NOMO-1 treated with DMSO at 0.1 percent for 48 hours (cell line): ENCODE measurements around the gene TANGO2.

Experiments
- DNase-seq: peaks from one replicate; lab custom pipeline; 2025; ENCODE audit not compliant: unreplicated experiment; lab: John Stamatoyannopoulos, UW

Gene TANGO2

DNA sequence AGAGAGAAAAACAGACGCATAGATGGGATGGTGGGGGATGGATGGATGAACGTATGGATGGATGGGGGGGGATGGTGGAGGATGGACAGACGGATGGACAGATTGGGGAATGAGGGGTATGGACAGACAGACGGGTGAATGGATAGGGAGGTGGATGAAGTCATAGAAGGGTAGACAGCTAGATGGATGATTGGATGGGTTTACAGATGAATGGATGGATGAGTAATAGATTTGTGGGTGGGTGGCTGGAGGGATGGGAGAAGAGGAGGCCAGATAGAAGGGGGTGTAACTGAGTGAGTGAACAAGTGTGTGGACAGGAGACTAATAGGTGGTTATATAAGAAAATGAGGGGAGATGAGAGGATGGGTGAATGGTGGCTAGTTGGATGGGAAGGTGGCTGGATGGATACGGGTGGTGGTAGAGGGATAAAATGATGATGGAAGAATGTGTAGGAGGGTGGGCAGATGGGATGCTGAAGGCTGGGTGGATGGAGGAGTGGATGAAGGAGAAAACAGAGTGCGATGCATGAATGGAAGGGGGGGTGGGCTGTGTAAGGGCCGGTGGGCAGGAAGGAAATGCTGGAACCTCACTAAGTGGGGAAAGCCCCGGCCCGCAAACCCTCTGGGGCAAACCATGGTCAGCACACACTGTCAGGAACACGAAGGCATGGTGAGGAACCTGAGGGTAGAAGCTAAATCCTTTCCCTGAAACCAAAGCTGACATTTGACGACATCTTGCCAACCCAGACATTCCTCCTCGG, 25.9 kb upstream of the TANGO2 start:
- DNase-seq, result no peak

DNA sequence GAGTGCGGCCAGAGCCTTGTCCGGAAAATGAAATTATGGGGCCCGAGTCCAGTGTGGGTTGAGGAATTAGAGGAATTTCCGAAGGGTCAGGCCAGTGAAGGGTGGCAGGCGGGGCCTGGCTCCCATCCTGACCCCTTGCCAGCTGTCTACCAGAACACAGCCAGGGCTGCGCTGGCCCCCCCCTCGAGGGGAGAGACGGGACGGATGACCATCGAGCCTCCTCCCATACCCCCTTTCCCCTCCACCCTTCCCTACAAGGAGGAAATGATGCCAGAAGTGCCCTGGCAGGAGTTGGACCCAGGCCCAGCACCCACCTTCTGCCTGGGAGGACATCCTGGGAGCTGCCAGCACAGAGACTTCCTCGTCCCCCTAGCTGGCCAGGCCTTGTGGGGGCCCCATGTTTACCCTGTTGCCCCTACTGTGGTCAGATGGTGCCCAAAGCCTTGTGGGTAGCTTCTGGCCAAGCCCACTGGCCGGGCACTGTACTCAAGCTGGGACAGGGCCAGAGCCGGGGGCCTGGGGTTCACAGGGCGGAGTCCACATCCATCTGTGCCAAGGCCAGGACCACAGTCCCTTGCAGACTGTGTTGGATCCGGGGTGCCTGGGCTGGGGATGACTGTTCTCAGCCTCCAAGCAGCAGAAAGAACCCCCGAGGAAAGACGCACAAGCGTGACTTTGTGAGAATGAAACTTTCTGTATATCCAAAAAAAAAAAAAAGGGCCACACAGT, 25.1 kb upstream of the TANGO2 start:
- no peak for DNase-seq

DNA sequence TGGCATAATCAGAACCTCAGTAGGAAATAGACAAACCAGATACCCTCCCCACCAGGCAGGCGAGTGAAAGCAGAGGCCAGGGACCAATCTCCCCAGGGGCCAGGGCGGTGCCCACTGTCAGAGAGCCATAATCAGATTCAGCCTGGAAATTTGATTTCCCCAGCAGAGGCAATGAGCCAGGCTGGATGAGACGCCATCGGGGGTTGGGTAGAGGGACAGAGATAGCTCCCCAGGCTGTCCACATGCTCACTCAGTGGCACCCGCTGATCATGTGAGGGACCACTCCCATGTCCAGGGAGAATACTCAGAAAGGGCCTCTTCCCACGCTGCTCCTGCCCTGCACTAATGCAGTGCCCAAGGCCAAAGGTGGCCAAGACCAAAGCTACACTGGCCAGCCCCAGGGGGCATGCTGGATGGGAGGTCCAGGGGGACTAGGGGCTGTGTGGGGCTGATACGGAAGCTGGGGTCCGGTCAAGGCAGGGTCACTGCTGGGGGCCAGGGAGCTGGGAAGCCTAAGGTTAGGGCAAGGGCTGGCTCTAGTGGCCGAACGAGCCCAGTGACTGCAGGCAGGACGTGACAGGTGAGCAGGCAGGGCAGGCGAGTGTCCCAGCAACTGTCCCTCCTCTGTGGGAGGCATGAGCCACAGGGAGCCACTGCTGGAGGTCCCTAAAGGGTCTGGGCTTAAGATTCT, 24.1 kb upstream of the TANGO2 start:
- DNase-seq, result no peak

DNA sequence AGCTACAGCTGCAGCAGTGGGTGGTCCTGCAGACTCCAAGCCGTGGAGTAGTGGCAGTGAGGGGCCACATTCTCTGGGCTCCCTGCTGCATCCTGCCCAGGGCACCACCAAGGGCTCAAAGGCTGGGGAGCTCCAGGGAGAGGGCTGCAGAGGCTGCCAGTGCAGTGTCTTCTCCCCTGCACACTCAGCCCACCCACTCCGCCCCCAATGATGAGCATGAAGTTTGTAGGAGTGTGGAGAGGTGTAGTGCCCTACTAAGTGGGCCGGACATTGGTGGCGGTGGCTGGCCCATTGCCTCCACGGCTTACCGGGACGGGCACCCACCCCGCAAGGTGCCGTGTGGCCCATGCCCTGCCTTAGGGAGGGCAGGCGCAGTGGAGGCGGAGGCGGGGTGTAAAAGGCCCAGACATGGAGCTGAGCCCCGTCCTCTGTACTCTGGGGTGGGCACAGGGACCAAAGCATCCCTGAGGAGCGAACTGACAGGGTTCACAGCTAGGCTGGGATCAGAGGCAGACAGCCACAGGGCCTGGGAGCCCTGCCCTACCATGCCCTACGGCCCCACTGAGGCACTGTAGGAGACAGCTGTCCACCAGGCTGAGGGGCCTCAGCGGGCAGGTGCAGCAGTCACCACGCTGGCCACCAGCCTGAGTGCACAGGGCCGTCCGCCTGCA, 23.2 kb upstream of the TANGO2 start:
- DNase-seq, result no peak

DNA sequence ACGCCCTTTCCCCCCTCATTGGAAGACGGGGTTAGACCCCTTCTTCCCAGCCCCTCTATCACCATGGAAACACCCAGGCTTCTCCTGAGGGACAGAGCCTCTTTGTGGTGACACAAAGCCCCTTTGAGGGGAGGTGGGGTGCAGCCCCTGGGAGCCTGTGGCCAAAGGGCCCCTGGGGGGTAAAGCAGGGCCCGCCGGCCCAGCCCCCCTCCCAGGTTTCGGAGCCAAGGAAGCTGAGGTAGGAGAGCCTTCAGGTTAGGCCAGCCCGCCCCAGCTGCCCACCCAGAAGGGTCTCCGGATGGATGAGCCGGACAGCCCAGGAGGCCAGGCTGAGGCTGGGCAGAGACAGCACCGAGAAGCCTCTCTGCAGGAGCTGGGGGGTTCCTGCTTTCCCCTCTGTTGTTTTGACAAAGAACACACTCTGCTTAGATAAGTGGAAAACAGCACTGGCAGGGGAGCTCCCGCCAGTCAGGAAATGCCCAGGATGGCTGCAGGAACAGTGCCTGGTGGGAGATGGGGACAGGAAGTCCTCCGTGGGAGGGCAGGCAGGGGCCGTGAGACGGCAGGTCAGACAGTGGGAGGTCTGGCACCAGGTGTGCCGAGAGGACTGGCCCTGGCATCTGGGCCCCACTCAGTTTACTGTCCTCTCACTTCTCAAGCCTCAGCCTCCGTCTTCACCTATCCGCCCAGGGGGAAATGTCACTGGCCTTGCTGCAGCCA, 22.5 kb upstream of the TANGO2 start:
- no peak for DNase-seq

DNA sequence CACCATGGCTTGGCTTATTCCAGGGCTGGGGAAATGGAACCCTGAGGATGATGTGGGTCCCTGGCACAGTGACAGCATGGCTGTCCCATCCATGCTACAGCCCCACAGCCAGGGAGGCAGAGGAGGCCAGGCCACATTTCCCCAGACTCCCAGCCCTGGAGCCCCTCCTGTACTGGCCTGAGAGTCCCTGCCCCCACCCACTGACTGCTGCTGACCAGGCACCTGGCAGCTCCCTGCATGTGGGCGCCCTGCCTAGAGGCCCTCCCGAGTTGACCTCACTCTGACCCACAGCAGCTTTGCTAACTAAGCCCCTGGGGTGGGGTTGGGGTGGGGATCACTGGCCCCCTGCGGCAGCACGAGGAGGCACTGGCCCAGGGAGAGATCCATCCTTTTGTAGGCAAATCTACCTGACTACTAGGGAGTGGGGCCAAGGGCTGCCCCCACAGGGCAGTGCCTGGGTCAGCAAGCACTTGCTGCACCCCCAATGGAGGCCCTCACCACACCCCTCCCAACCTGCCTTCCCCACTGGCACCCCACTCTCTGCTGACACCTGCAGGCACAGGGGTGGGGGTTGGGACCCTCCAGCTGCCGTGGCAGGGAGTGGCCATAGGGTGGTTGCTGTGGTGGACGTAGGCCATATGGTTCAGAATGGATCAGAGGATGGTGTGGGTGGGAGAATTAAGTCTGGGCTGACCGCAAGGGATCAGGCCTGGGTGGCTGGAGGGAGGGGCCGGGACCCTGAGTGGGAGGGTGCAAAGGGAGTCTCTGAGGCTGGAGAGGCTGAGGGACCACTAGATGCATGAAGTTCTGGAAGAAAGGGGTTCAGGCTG, 21.7 kb upstream of the TANGO2 start:
- no peak for DNase-seq

DNA sequence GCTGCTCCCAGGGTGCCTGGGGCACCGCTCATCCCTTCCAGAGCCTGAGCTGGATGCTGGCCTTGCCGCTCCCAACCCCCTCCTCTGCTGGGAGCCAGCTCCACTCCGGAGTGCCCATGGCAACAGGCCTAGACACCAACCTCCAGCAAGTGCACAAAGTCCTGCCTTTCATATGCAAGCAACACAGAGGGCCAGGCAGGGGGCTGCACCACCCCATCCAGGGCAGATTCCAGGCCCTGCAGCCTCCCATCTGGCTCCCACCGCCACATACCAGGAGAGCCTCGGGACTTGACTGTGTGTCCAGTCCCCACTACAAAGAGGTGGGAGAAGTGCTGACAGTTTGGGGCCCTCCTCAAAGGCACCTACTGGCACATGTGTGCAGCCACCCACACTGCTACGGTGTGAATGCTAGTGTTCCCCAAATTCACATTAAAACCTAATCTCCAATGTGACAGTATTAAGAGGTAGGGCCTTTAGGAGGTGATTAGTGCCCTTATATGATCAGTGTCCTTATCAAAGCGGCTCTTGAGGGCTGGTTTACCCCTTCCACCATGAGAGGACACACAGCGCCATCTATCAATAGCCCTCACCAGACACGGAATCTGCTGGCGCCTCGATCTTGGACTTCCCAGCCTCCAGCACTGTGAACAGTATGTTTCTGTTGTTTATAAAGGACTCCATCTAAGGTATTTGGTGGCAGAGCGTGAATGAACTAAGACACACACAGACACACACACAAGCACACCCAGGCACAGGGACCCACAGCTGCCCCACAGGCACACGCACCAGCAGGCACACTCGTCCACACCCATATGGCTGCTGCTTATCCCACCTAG, 20.4 kb upstream of the TANGO2 start:
- DNase-seq, result no peak

DNA sequence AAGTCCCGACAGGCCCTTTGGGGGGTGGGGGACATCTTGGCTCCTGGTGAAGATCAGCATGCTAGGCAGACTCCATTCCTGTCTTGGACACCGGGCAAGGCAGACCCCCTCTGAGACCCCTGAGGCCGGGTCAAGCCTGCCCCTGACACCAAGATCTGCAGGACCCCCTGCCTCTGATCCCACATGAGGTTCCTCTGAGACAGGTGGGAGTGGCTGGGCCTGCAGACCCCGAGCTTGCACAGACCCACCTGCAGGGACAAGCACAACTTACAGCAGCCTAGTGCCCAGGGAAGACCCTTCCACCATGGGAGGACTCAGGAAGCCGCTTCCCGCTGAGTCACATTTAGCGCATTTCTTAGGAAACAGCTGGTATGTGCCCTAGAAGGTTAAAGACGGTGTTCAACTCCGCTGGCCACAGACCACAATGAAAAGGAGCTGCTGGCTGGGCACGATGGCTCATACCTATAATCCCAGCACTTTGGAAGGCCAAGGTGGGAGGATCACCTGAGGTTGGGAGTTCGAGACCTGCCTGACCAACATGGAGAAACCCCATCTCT, 19.8 kb upstream of the TANGO2 start:
- no peak for DNase-seq

DNA sequence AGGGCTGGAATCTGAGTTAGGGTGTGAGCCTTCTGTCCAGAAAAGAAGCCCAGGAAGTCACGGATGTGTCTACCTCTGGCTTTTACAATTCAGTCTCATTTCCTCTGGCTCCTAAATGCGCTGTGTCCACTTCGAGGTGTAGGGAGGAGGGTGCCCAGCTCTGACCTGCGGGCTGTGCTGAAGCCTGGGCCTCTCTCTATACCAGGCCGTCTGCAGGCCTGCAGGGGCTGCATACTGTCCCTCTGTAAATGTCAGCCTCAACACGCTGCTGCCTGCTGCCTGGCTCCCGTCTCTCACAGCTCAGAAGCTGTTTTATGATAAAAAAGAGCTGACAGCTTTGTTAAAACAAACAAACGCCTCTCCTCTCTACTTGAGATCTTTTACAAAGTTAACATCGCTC, 18.8 kb upstream of the TANGO2 start:
- no peak for DNase-seq

DNA sequence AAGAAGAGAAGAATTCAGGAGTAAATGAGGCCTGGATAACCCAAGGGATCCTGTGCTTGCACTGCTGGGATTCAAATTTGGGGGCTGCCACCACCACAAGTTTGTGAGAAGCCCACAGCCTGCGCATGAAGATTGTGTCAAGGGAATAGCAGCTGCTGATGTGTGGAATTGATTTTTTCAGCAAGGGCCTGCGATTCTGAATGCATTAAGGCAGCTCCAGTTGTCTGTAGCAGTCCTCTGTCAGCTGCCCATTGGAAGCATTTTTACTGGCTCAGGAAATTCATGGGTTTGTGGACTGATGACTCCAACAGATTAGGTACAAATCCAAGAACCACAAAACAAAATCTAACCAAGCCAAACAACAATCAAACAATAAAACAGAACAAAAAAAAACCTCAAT, 18.3 kb upstream of the TANGO2 start:
- DNase-seq, result no peak

DNA sequence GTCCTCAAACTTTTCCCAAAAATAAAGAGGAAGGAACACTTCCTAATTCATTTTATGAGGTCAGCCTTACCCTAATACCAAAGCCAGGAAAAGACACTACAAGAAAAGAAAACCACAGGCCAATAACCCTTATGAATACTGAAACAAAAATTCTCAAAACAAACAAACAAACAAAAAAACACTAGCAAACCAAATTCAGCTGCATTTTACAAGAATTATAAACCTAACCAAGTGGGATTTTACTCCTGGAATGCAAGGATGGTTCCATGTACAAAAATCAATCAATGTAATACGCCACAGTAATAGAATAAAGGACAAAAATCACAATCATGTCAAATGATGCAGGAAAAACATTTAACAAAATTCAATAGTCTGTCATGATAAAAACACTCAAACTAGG, 17.6 kb upstream of the TANGO2 start:
- no peak for DNase-seq

DNA sequence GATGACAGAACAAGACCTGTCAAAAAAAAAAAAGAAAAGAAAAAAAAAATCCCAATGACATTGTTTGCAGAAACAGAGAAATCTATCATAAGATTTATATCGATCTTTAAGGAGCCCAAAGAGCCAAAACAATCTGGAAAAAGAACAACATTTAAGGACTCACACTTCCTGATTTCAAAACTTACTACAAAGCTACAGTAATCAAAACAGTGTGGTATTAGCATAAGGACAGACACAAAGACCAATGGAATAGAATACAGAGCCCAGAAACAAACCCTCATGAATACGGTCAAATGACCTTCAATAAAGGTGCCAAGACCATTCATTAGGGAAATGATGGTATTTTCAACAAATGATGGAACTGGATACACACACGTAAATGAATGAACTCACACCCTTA, 16.4 kb upstream of the TANGO2 start:
- DNase-seq, result no peak

DNA sequence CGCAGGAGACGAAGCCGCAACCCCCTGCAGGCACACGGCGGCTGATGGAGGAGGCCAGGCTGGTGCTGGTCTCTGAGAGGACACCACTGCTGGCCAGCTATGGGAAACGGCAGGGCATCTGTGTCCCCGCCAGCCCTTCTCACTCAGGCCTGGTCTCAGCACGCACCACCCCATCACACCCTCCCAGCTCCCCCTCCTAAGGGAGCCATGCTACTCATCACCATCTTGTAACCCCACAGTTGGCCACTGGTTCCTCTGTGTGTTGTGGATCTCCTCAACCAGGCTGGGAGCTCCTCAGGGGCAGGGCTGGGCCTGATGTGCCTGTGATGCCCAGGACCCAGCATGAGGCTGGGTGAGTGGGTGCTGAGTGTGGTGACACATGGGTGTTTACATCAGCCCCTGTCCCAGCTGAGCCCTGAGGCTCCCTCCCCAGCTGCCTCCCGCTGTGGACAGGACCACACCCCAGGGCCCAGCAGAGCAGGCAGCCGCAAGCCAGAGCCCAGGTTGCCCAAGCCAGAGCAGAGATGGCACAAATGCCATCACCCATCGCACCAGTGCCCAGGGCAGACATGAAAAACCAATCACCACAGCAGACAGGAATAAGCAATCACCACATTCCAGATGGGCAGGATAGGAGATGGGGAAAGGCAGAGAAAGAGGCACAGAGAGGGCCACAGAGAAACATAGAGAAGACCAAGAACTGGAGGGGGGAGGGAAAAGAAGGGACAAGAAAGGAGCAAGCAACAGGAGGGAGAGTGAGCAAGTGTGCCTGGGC, 12.5 kb upstream of the TANGO2 start:
- no peak for DNase-seq

DNA sequence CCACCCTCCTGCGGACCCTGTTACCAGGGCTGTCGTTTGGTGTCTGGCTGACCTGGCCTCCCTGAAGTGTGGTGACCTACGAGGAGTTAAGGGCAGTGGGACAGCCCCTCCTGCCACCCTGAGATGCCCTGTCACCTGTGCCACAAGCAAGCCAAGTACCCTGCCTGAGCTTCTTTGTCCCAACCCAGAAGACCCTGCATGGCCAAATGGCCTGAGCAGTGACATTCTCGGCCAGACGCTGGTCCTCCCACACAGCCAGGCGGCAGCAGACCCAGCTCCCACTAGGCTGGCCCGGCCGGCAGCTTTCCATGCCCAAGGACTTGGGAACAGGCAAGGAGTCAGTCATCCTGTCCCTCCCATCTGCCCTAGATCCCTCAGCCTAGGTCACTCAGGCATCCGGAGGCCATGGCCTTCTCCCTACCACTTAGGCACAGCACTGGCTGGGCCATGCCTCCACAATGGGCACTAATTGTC, 11.9 kb upstream of the TANGO2 start:
- no peak for DNase-seq

DNA sequence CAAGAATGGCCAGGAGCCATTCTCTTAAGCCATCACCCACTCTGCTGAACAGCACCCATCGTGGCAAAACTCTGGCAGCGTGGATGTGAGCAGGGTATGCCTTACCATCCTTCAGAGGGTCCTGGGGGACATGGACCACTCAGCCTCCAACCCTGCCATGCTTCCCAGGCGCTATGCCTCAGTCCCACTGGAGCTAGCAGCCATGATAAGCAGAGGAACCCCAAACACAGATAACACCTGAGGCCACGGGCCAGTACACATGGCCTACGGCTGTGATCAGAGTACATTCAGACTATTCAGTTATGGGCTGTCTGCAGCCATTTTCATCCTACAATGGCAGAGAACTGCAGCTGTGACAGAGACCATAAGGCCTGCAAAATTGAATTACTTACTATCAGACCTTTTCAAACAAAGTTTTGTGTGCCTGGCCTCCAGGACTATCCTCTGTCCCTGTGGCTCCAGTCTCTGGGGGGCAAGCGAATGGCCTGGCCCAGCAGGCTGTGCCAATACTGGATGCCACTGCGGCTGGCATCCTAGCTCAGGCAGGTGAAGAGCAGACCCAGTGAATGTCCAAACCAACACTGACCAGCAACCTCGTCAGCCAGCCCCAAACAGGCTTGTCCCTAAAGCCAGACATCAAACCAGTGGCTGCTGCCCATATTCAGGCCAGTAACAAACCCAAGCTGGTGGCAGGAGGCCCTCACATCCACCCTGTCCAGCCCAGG, 11.2 kb upstream of the TANGO2 start:
- no peak for DNase-seq

DNA sequence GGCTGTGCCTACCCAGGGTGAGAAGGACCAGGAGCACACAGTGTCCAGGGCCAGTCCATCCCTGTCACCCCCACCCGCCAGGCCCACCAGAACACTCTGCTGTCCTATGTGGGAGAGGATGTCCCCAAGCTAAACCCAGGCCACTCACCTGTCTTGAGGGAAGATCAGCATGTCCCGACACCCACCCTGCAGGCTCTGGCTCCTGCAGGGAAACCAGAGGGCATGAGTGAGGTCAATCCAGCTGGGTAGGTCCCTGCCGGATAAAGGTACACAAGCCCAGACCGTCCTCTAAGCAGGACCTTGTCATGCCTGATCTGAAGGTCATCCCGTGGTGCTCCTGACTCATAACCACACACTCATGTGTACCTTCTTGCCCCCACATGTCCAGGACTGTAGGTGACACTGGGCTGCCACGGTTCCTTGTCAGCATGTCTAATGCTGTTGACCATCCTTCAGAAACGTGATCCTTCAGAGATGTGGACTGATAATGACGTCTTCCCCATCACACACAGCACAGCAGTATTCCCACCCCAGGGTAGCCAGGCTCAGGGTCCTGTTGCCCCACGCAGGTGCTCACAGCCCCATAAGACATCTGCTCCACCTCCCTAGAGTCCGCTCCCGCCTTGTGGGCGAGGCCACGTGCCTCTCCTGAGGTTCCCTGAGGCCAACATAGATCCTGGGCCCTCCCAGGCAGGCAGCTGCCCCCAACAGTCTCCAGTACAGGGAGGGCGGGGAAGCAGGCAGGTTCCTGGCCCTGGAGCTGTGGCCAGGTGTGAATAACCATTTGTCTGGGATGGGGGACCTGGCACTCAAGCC, 10.4 kb upstream of the TANGO2 start:
- no peak for DNase-seq
